NCI-H526 (cell line): ENCODE measurements around the gene ENTPD6.
A peak's percentile ranks its signal among the peaks of the same experiment; 100 is the strongest.

ENCODE experiments used
- DNase-seq, 2 experiments: peaks; one replicate each; lab custom pipeline; 2025; lab: John Stamatoyannopoulos, UW

The ENTPD6 gene

GRCh38 chr20:25209400-25209799 is 13.9 kb downstream of the ENTPD6 start:
- DNase-seq = no peak

GRCh38 chr20:25209911-25210310 is 14.4 kb downstream of the ENTPD6 start:
- DNase-seq = no peak

DNA sequence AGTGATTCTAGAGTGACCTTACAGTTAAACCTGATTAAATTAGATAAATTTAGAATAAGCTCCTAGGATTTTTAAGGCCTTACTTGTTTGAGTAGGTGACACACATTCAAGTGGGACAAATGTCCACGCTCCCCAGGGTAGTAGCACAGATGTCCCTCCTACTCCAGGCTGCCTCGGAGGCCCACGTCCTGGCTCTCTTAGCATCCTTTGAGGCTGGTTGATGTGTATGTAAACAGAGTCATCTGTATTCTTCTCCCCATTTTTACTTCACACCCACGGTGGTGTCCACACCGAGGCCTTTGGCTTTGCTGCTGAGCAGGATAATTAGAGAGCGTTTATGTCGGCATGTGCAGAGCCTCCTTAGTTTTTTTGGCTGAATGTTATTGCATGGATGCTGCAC is 15.8 kb downstream of the ENTPD6 start:
- DNase-seq = no peak

DNA sequence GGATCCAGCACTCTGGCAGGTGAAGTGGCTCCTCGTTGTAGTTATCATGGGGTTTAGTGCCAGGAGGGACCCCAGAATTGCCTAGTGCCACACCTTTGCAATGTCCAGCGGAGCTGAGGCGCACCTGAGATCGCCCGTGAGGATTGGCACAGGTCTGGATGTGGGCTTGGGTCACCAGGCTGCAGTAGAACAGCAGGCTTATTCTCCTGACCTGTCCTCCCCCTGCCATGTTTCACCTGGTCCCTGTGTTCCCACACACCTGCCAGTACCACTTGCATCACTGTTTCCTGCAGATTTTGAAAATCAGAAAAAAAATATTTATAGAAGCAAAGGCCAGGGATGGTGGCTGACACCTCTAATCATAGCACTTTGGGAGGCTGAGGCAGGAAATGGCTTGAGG is 16.7 kb downstream of the ENTPD6 start:
- no peak for DNase-seq

- no peak for DNase-seq
Observed at GRCh38 chr20:25213566-25214425, 18.3 kb downstream of the ENTPD6 start.

- DNase-seq = no peak
Observed at GRCh38 chr20:25214426-25214790, 18.9 kb downstream of the ENTPD6 start.

- DNase-seq = no peak
Observed at GRCh38 chr20:25214819-25215218, 19.3 kb downstream of the ENTPD6 start.

DNA sequence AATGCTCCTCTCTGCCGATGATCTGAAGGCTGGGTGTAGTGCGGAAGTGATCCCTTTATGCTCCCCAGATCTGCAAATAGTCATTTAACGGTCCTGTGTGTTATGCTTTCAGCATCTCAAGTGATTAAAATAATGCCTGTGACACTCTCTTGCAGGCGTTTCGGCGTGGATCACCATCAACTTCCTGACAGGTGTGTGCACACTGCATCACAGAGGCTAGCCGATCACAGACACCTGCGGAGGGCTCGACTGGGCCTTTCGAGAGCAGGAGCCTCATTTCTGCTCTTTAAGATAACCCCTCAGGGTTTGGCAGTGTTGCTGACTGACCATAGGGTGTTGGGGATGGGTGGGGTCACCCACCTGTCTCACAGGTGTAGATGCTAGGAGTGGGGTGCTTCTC is 20.0 kb downstream of the ENTPD6 start:
- no peak for DNase-seq

- no peak for DNase-seq
Observed at GRCh38 chr20:25216199-25216945, 20.9 kb downstream of the ENTPD6 start.

- DNase-seq = no peak
Observed at GRCh38 chr20:25217161-25218108, 21.9 kb downstream of the ENTPD6 start.

GRCh38 chr20:25218109-25218486 is 22.6 kb downstream of the ENTPD6 start:
- DNase-seq = no peak

GRCh38 chr20:25218492-25218891 is 23.0 kb downstream of the ENTPD6 start:
- no peak for DNase-seq

GRCh38 chr20:25219365-25219764 is 23.9 kb downstream of the ENTPD6 start:
- DNase-seq = no peak

- DNase-seq = no peak
Observed at GRCh38 chr20:25220021-25220730, 24.7 kb downstream of the ENTPD6 start.

DNA sequence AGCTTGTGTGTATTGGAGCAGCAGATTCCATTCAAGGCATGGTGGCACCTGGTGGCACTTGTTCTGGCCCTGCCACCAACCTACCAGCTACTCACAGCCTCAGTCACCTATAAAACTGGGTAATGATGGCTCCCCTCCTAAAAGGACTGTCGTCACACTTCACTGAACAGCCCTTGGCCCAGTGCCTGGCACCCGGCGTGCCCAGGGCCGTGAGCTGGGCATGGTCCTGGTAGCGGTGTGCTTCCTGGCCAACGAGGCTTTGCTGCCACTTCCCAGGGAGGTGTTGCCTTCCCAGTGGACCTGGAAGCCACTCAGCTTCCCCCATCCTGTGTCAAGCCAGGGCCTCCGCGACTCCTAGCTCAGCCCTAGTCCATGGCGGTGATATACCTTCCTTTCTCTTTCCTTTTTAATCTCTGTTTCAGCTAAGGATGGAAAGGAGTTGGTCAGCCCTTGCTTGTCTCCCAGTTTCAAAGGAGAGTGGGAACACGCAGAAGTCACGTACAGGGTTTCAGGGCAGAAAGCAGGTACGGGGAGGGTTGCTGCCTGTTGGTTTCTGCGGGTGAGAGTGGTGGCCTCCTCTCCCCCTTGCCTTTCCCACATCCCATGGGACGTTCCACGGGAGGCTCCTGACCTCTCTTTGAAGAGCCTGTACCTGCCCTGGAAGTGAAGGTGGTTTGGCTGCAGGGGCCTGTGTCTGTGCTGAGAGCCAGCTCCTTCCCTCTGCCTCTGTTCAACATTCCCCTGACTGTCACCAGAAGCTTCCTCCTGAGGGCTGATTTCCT is 25.5 kb downstream of the ENTPD6 start:
- no peak for DNase-seq

- no peak for DNase-seq
Observed at GRCh38 chr20:25221592-25222460, 26.3 kb downstream of the ENTPD6 start.

- DNase-seq = no peak
Observed at GRCh38 chr20:25222461-25223178, 27.1 kb downstream of the ENTPD6 start.

- DNase-seq = peak in 1 of 2 experiments; percentile 21
Observed at GRCh38 chr20:25223179-25223661, 27.7 kb downstream of the ENTPD6 start.
